HG03108 (cell line): ENCODE data around the gene LONP2.

Source experiments
- ATAC-seq: cut with Tn5 transposase; IDR thresholded peaks from one replicate; pipeline ENCODE4 v1.9.1; 2021; ENCODE audit warnings: moderate library complexity; ENCODE audit not compliant: unreplicated experiment

LONP2 gene

GRCh38 chr16:48244080-48244862, at the start of gene LONP2:
TSS of gene LONP2 (plus strand) at chr16:48244300. CDS start at chr16:48244389, 89 bp downstream.
- ATAC-seq, result peak; percentile 96

GRCh38 chr16:48194828-48195556, 49.1 kb upstream of the LONP2 start:
- no peak for ATAC-seq

GRCh38 chr16:48197294-48197693, 46.8 kb upstream of the LONP2 start:
- ATAC-seq, result no peak

- ATAC-seq, result no peak
These were observed 42.4 kb upstream of the LONP2 start for GRCh38 chr16:48201515-48202201.

GRCh38 chr16:48203974-48204824, 39.9 kb upstream of the LONP2 start:
- ATAC-seq, result no peak

- ATAC-seq, result no peak
These were observed 39.3 kb upstream of the LONP2 start for GRCh38 chr16:48204825-48205151.

GRCh38 chr16:48206594-48207242, 37.4 kb upstream of the LONP2 start:
- ATAC-seq, result no peak

- ATAC-seq, result no peak
These were observed 33.4 kb upstream of the LONP2 start for GRCh38 chr16:48210747-48211146.

GRCh38 chr16:48212033-48212432, 32.1 kb upstream of the LONP2 start:
- ATAC-seq, result no peak

GRCh38 chr16:48215738-48216137, 28.4 kb upstream of the LONP2 start:
- no peak for ATAC-seq

GRCh38 chr16:48217708-48218107, 26.4 kb upstream of the LONP2 start:
- no peak for ATAC-seq

- ATAC-seq, result no peak
These were observed 25.6 kb upstream of the LONP2 start for GRCh38 chr16:48218473-48218872.

GRCh38 chr16:48220891-48221290, 23.2 kb upstream of the LONP2 start:
- ATAC-seq, result no peak

- ATAC-seq, result no peak
These were observed 20.6 kb upstream of the LONP2 start for GRCh38 chr16:48223490-48223889.

GRCh38 chr16:48225456-48225855, 18.6 kb upstream of the LONP2 start:
- no peak for ATAC-seq

GRCh38 chr16:48231727-48232492, 12.2 kb upstream of the LONP2 start:
- ATAC-seq, result peak; percentile 68

GRCh38 chr16:48232493-48233040, 11.5 kb upstream of the LONP2 start:
- no peak for ATAC-seq

- no peak for ATAC-seq
These were observed 9.5 kb upstream of the LONP2 start for GRCh38 chr16:48234630-48235029.

- no peak for ATAC-seq
These were observed 9.0 kb upstream of the LONP2 start for GRCh38 chr16:48235058-48235555.
